Lung (tissue), 12 donors: ENCODE results near the gene RAMP1. TPM values are rescaled to one million over a fixed set of nuclear protein-coding genes. Genes with fewer than 3 reads are reported as not detected.

Experiments
- ATAC-seq: fragments of 200-7000 bp; cut with Tn5 transposase; one replicate; pipeline ENCODE4 v1.9.1; 2020; ENCODE audit warnings: moderate number of reproducible peaks; ENCODE audit not compliant: insufficient read depth, low FRiP score
- DNase-seq, 3 donors: peaks; one replicate each; pipeline ENCODE4 v3.0.0-alpha.2; 2013 to 2017
- H3K27ac ChIP-seq, 2 donors: one replicate each; pipeline ENCODE4 v1.5.1; 2013; ENCODE audit warnings: mild to moderate bottlenecking in 2 of 2, moderate library complexity in 2 of 2, control low read depth in 1 of 2, inconsistent platforms in 1 of 2, low read depth in 1 of 2, low read length in 1 of 2
- H3K27me3 ChIP-seq, 3 donors: one replicate each; pipeline ENCODE4 v1.5.1; 2013; ENCODE audit warnings: low read length in 2 of 3; ENCODE audit not compliant: control insufficient read depth in 3 of 3, insufficient read depth in 3 of 3
- H3K36me3 ChIP-seq, 4 donors: one replicate each; pipeline ENCODE4 v1.5.1; 2013; ENCODE audit warnings: low read length in 4 of 4, mild to moderate bottlenecking in 1 of 4, moderate library complexity in 1 of 4; ENCODE audit not compliant: control insufficient read depth in 4 of 4, insufficient read depth in 4 of 4
- H3K4me1 ChIP-seq, 5 donors: one replicate each; pipeline ENCODE4 v1.5.1; 2013; ENCODE audit warnings: low read length in 5 of 5, mild to moderate bottlenecking in 2 of 5, moderate library complexity in 1 of 5; ENCODE audit not compliant: control insufficient read depth in 5 of 5, insufficient read depth in 5 of 5
- H3K4me3 ChIP-seq: one replicate; pipeline ENCODE4 v1.5.1; 2013; ENCODE audit warnings: mild to moderate bottlenecking, control low read depth, moderate library complexity
- H3K9ac ChIP-seq, 2 donors: one replicate each; pipeline ENCODE4 v1.5.1; 2013; ENCODE audit warnings: low read length in 2 of 2, control low read depth in 1 of 2; ENCODE audit not compliant: insufficient read depth in 1 of 2
- H3K9me3 ChIP-seq, 4 donors: one replicate each; pipeline ENCODE4 v1.5.1; 2013; ENCODE audit warnings: low read length in 3 of 4, mild to moderate bottlenecking in 1 of 4, moderate library complexity in 1 of 4; ENCODE audit not compliant: control insufficient read depth in 4 of 4, insufficient read depth in 3 of 4
- CTCF ChIP-seq: IDR thresholded peaks from 2 replicates; pipeline ENCODE4 v1.5.1; 2012; ENCODE audit warnings: mild to moderate bottlenecking; ENCODE audit errors: control extremely low read depth, extremely low read depth
- WGBS, 2 donors: extraction: QIAGEN DNeasy Blood & Tissue Kit; methylation state at CpG; one replicate each; pipeline ENCODE4 v1.1.7; 2013; 5-methylcytosine and 5-hydroxymethylcytosine counted together
- polyA plus RNA-seq, 2 donors: library from polyadenylated mRNA; stranded (reverse); fragments of 200-250 nt; gene quantifications; one replicate each; pipeline ENCODE4 v1.2.1, GENCODE V29; 2013
- total RNA-seq, 2 donors: library from RNA; depleted of rRNA in 1 of 2; stranded (reverse); fragments of >200 nt in 1 of 2; gene quantifications; one replicate each; pipeline ENCODE4 v1.2.1, GENCODE V29; 2014 to 2021
- donor health status: control.
- donor health status: control.
- donor health status: Bipolar disorder and iron deficiency.
- donor health status: healthy.
- donor health status: DM: yes; HTN: yes; CAD: no.

Gene RAMP1
- total and polyA plus RNA-seq, 4 donors, result 10.5 to 26.1 (median 12.6) TPM

DNA sequence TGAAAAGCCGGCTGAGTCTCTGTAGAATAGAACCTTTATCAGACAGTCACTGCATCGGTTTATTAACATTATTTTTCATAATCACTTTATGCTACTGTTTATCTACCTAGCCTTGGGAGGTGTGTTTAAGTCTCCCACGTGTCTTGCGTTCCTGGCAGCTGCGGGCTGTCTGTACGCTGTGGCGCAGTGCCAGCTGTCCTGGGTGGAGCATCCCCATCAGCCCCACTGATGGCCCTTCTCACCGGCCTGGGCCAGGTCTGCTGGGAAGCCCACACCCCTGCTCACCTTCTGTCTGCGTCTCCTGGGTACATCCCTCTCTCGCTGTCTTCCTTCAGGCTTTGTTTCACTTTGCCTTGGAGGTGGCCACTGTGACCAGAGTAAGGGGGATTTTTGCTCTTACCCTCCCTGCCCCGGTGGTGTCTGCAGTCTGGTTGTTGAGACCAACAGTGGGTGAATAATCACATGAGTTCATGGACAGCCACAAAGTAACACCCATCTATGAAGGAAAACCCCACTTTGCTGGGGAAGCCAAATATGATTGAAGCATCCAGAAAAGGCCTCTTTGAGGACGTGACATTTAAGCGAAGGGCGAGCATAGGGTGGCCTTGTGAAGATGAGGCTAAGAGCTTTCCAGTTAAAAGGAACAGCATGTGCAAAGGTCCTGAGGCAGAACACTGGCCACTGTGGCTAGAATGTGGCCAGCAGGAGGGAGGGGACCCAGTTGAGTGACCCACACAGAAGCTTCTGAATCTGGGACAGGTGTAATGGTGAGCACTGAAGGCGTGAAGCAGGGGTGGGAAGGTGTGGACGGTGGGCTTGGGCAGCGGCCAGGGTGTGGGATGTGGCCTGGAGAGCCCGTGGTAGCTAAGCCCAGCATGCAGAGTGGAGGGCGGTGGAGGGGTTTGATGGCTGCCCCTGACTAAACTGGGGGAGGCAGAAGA is 41.7 kb downstream of the RAMP1 start:
- H3K27me3 ChIP-seq, result no peaks in the 10 kb centered on the region
- TF ChIP-seq CTCF, result no peak
- H3K27ac ChIP-seq, result peak overlapping the region in 1 of 2 donors; percentile 56
- no peaks in the 10 kb centered on the region for H3K36me3 ChIP-seq
- no peaks in the 10 kb centered on the region for H3K9me3 ChIP-seq
- no peak overlapping the region for H3K4me3 ChIP-seq
- 90 to 92% methylated on average over 19 of the region's 19 CpGs for WGBS, 2 donors
- no peak for DNase-seq
- H3K9ac ChIP-seq, result no peak overlapping the region
- peaks cover 0 to 20% (median 1%) of the 10 kb centered on the region in 5 donors for H3K4me1 ChIP-seq
- ATAC-seq, result no peak

DNA sequence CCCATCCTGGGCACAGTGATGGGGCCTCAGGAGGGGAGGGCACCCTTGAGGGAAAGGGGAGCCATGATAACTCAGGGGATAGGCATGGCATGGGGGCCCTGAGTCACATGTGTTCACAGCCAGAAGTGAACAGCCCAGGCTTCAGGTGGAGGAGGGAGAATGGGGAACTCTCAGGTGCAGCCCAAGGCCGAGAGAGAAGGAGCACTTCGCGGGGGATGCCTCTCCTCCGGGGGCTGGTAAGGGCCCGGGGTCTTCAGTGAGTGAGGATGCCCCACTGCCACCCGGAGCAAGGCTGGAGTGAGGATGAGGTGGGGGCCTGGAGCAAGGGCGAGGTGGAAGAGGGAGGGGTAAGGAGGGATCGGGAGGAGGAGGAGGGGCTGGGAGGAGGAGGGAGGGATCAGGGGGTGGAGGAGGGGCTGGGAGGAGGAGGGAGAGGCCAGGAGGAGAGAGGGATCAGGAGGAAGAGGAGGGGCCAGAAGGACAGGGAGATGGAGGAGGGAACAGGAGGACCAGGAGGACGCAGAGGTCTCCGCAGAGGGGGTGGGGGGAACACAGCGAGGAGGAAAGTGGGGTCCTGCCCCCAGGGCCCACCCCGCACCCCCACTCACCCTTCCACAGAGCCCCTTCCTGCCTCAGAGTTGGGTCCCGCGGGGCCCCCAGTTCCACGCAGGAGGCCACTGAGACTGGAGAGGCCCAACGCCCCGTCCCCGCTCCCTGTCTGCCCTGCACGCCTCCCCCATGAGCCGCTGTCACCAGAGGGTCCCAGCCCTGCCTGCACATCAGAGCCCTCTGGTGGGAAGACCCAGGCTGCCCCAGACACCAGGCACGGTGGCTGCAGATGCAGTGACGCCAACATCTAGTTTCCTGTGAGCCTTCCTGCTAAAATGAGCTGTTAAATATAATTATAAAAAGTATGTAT is 42.8 kb downstream of the RAMP1 start:
- WGBS, 2 donors, result 69 to 73% methylated on average over 22 of the region's 22 CpGs
- no peak overlapping the region for H3K4me3 ChIP-seq

More for the DNA sequence above, 42.8 kb downstream of the RAMP1 start:
- Histone ChIP-seq H3K9ac (no peak overlapping the region), H3K4me1 (peaks cover 0 to 17% (median 0%) of the 10 kb centered on the region in 5 donors), H3K9me3 (no peaks in the 10 kb centered on the region), H3K27me3 (no peaks in the 10 kb centered on the region), H3K27ac (peak overlapping the region in 1 of 2 donors; percentile 90), H3K36me3 (no peaks in the 10 kb centered on the region)
- no peak for ATAC-seq
- no peak for TF ChIP-seq CTCF
- no peak for DNase-seq
